Measurements from ENCODE around the gene PPTC7. TPM values are rescaled to one million over a fixed set of nuclear protein-coding genes. Genes with fewer than 3 reads are reported as not detected.
A peak's percentile ranks its signal among the peaks of the same experiment; 100 is the strongest.

Gene PPTC7
- total and polyA plus RNA-seq, 2 of the 13 experiments (the other 11 are each of a cell fraction or from before 2014, with no cell fraction given), result 4.8 to 12.3 TPM

GRCh38 chr12:110591451-110592051 lies 8.4 kb upstream of the PPTC7 start (continued):
- TF ChIP-seq, protein P1, sequence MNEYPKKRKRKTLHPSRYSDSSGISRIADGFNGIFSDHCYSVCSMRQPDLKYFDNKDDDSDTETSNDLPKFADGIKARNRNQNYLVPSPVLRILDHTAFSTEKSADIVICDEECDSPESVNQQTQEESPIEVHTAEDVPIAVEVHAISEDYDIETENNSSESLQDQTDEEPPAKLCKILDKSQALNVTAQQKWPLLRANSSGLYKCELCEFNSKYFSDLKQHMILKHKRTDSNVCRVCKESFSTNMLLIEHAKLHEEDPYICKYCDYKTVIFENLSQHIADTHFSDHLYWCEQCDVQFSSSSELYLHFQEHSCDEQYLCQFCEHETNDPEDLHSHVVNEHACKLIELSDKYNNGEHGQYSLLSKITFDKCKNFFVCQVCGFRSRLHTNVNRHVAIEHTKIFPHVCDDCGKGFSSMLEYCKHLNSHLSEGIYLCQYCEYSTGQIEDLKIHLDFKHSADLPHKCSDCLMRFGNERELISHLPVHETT (CRISPR knock-in tag; conservative IDR thresholded peaks at IDR 0.05), result no peak
- TF ChIP-seq CERS6 (CRISPR knock-in tag; IDR thresholded peaks at IDR 0.05) (no peak), ZNF446 (CRISPR knock-in tag; IDR thresholded peaks at IDR 0.05) (no peak), TBL1XR1 (IDR thresholded peaks at IDR 0.05; ENCODE audit: borderline replicate concordance, low read length, partially characterized antibody) (peak; percentile 98), FIP1L1 (IDR thresholded peaks at IDR 0.05; ENCODE audit: borderline replicate concordance, insufficient read depth, low read depth, low read length) (no peak), ARHGAP35 (CRISPR knock-in tag; IDR thresholded peaks at IDR 0.05; ENCODE audit: borderline replicate concordance) (no peak), ZNF570 (CRISPR knock-in tag; IDR thresholded peaks at IDR 0.05; ENCODE audit: borderline replicate concordance) (no peak), RAD21 (CRISPR knock-in tag; IDR thresholded peaks at IDR 0.05) (0 out of 2 replicates have a peak, but pooled peaks have one; percentile 18), ZSCAN30 (CRISPR knock-in tag; IDR thresholded peaks at IDR 0.05) (no peak), ISL2 (CRISPR knock-in tag; IDR thresholded peaks at IDR 0.05) (peak; percentile 60), NR1H2 (CRISPR knock-in tag; IDR thresholded peaks at IDR 0.05; ENCODE audit: borderline replicate concordance, low read depth) (peak; percentile 99), KLF15 (CRISPR knock-in tag; IDR thresholded peaks at IDR 0.05; ENCODE audit: borderline replicate concordance) (no peak), POLR2A (IDR thresholded peaks at IDR 0.05; ENCODE audit: insufficient read depth in 1 of 2, low read depth in 2 of 2, low read length in 2 of 2) (no peak), ZNF839 (CRISPR knock-in tag; IDR thresholded peaks at IDR 0.05; ENCODE audit: borderline replicate concordance) (no peak), ZNF496 (CRISPR knock-in tag; IDR thresholded peaks at IDR 0.05; ENCODE audit: insufficient replicate concordance) (no peak), ZNF44 (CRISPR knock-in tag; IDR thresholded peaks at IDR 0.05) (no peak), ZIK1 (CRISPR knock-in tag; IDR thresholded peaks at IDR 0.05; ENCODE audit: borderline replicate concordance, low read depth) (no peak), RBFOX2 (IDR thresholded peaks at IDR 0.05; ENCODE audit: low read depth, low read length) (no peak), KMT2B (CRISPR knock-in tag; IDR thresholded peaks at IDR 0.05) (0 out of 2 replicates have a peak, but pooled peaks have one; percentile 13)
- TF ChIP-seq, protein P2, sequence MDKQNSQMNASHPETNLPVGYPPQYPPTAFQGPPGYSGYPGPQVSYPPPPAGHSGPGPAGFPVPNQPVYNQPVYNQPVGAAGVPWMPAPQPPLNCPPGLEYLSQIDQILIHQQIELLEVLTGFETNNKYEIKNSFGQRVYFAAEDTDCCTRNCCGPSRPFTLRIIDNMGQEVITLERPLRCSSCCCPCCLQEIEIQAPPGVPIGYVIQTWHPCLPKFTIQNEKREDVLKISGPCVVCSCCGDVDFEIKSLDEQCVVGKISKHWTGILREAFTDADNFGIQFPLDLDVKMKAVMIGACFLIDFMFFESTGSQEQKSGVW (CRISPR knock-in tag; IDR thresholded peaks at IDR 0.05; ENCODE audit: borderline replicate concordance), result no peak
- TF ChIP-seq, protein P3, sequence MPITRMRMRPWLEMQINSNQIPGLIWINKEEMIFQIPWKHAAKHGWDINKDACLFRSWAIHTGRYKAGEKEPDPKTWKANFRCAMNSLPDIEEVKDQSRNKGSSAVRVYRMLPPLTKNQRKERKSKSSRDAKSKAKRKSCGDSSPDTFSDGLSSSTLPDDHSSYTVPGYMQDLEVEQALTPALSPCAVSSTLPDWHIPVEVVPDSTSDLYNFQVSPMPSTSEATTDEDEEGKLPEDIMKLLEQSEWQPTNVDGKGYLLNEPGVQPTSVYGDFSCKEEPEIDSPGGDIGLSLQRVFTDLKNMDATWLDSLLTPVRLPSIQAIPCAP (CRISPR knock-in tag; IDR thresholded peaks at IDR 0.05; ENCODE audit: low read depth), result no peak
- TF ChIP-seq, protein P4, sequence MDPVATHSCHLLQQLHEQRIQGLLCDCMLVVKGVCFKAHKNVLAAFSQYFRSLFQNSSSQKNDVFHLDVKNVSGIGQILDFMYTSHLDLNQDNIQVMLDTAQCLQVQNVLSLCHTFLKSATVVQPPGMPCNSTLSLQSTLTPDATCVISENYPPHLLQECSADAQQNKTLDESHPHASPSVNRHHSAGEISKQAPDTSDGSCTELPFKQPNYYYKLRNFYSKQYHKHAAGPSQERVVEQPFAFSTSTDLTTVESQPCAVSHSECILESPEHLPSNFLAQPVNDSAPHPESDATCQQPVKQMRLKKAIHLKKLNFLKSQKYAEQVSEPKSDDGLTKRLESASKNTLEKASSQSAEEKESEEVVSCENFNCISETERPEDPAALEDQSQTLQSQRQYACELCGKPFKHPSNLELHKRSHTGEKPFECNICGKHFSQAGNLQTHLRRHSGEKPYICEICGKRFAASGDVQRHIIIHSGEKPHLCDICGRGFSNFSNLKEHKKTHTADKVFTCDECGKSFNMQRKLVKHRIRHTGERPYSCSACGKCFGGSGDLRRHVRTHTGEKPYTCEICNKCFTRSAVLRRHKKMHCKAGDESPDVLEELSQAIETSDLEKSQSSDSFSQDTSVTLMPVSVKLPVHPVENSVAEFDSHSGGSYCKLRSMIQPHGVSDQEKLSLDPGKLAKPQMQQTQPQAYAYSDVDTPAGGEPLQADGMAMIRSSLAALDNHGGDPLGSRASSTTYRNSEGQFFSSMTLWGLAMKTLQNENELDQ (CRISPR knock-in tag; IDR thresholded peaks at IDR 0.05; ENCODE audit: borderline replicate concordance), result no peak
